ENCODE measurements around the gene TRIM50.
"Not testable (repeated sequence)": the region's sequence is repeated elsewhere in the genome, so short reads cannot be mapped to it uniquely, and the experiment has no call there.

DNA sequence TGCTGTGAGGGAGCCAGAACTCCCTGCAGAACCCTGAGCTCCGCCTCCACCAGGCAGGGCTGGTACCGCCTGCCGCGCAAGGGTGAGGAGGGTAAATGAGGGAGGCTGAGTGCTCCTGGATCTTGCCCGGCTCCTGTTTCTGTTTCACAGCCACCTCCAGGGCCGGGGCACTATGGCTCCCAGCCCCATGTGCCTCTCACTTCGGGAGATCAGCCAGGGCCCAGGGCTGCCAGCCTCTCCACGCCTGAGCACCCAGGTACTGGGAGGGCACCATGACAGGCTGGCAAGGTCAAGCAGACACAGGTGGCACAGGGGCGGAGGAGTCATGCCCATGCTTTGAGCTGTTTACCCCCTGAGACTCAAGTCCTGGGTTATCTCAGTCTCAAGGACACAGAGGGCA, 8.3 kb downstream of the TRIM50 start:
- not testable (repeated sequence) for TF ChIP-seq POLR2A (IDR thresholded peaks at IDR 0.05); CTCF (IDR thresholded peaks at IDR 0.05 in 4 of 5, conservative IDR thresholded peaks at IDR 0.05 in 1 of 5)
